IPS DF 6.9 (cell line): ENCODE data around the gene SPRED3.
"Not testable (repeated sequence)": the region's sequence is repeated elsewhere in the genome, so short reads cannot be mapped to it uniquely, and the experiment has no call there.

Source experiments
- DNase-seq: peaks from one replicate; pipeline ENCODE4 v3.0.0-alpha.2; 2013; ENCODE audit warnings: low read depth, low spot score
- H3K27ac ChIP-seq: one replicate; pipeline ENCODE4 v1.5.1; 2013; ENCODE audit warnings: low read length, control low read depth
- H3K27me3 ChIP-seq: 2 replicates; pipeline ENCODE4 v1.6.1; 2013; ENCODE audit warnings: mild to moderate bottlenecking, low read length; ENCODE audit not compliant: control insufficient read depth, insufficient read depth
- H3K36me3 ChIP-seq: 2 replicates; pipeline ENCODE4 v1.6.1; 2013; ENCODE audit warnings: low read length; ENCODE audit not compliant: control insufficient read depth, insufficient read depth
- H3K4me1 ChIP-seq: 2 replicates; pipeline ENCODE4 v1.6.1; 2013; ENCODE audit warnings: low read length; ENCODE audit not compliant: control insufficient read depth, insufficient read depth
- H3K4me3 ChIP-seq: 2 replicates; pipeline ENCODE4 v1.5.1; 2013; ENCODE audit warnings: mild to moderate bottlenecking, low read length
- H3K9me3 ChIP-seq: 2 replicates; pipeline ENCODE4 v1.6.1; 2013; ENCODE audit warnings: low read length, inconsistent platforms; ENCODE audit not compliant: control insufficient read depth, insufficient read depth
- WGBS: extraction: QIAGEN DNeasy Blood & Tissue Kit; methylation state at CpG from one replicate; pipeline ENCODE4 v1.1.7; 2013; ENCODE audit warnings: mixed read lengths, missing lambda C conversion rate; ENCODE audit not compliant: insufficient read length, insufficient coverage; 5-methylcytosine and 5-hydroxymethylcytosine counted together

SPRED3 gene, protein sequence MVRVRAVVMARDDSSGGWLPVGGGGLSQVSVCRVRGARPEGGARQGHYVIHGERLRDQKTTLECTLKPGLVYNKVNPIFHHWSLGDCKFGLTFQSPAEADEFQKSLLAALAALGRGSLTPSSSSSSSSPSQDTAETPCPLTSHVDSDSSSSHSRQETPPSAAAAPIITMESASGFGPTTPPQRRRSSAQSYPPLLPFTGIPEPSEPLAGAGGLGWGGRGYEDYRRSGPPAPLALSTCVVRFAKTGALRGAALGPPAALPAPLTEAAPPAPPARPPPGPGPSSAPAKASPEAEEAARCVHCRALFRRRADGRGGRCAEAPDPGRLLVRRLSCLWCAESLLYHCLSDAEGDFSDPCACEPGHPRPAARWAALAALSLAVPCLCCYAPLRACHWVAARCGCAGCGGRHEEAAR

DNA sequence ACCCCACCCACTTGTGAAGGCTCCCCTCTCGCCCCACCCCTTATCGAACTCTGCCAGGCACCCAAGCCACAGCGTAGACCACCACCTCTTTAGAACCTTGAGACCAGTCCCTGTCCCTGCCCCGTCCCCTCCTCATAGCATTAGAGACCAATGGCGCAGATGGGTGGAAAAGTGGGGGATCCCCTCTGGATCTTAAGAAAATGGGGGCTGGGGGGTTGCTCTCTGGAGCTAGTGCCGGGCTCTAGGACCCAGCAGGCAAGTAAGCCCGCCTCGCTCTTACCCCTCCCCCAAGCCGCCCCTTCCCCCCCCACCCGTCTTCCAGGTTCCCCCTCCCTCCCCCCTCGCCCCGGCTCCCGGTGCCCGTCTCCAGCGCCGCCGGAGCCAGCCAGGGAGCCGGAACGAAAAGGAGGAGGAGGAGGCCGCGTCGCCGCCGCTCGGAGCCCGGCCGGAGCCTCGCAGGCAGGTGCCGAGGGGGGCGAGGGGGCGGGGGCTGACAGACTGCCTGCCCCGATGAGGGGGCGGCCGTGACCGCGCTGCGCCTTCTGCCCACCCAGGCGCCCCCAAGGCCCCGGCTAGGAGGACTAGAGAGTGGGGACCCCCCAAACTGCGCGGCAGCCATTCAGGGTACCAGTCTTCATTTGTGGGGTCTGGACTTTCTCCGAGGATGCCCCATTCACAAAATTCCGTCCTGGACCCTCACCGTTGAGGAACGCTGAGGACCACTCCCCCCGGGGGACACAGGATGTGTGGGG is at the start of gene SPRED3:
Gene SPRED3, plus strand, starts transcription at position 349 of the 752 bp plus-strand sequence. CDS start 1,606 bp downstream, outside the sequence.
- no peaks in the 10 kb centered on the region for H3K9me3 ChIP-seq
- H3K36me3 ChIP-seq, result peaks cover 3% of the 10 kb centered on the region; the same call in 1 of the 2 replicates
- H3K4me1 ChIP-seq, result peaks cover 6% of the 10 kb centered on the region; the same call in 1 of the 2 replicates
- no CpG with 5 or more reads among the region's 46 CpGs for WGBS
- H3K4me3 ChIP-seq, result peak within 1 kb of the TSS; percentile 58
- H3K27me3 ChIP-seq, result no peaks in the 10 kb centered on the region
- no peak for DNase-seq
- H3K27ac ChIP-seq, result no peak within 1 kb of the TSS

DNA sequence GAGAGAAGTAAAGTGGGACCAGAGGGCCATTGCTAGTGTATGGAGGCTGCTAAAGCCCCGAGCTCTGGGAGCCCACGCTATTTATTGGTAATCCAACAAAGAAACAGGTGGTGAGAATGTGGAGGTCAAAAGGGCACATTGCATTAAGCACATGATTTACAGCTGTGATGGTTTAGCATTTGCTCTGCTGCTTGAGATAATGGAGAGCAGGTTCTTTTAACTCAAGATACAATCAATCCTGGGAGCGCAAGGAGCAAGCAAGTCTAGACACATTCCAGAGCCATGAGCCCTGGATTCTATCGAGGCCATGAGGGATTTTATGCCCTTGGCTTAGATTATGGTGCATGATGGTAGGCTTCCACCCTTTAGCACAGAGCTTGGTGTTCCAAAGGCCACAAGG is 49.5 kb upstream of the SPRED3 start:
- not testable (repeated sequence) for H3K36me3 ChIP-seq, H3K4me3 ChIP-seq, H3K9me3 ChIP-seq, H3K27me3 ChIP-seq, H3K4me1 ChIP-seq, H3K27ac ChIP-seq, DNase-seq
- WGBS, result no CpG with 5 or more reads among the region's 4 CpGs

DNA sequence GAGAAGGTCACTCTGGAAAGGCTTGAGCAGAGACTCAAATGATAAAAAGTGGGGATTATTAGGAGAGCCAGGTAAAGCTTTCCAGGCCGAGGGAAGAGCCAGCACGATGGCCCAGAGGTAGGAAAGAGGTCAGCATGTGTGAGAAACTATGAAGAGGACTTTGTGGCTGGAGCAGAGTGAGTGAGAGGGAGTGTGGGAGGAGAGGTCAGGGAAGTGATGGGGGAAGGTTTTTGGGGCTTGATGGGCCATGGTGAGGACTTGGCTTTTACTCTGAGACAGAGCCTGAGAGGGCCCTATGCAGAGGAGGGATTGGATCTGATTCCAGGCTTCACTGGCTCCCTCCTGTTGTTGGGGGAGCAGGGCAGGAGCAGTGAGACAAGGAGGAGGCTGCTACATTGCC is 47.6 kb upstream of the SPRED3 start:
- Histone ChIP-seq H3K27me3 (no peaks in the 10 kb centered on the region), H3K9me3 (no peaks in the 10 kb centered on the region), H3K27ac (no peak overlapping the region), H3K4me1 (no peaks in the 10 kb centered on the region), H3K36me3 (no peaks in the 10 kb centered on the region), H3K4me3 (no peak overlapping the region)
- no CpG with 5 or more reads among the region's 2 CpGs for WGBS
- no peak for DNase-seq

DNA sequence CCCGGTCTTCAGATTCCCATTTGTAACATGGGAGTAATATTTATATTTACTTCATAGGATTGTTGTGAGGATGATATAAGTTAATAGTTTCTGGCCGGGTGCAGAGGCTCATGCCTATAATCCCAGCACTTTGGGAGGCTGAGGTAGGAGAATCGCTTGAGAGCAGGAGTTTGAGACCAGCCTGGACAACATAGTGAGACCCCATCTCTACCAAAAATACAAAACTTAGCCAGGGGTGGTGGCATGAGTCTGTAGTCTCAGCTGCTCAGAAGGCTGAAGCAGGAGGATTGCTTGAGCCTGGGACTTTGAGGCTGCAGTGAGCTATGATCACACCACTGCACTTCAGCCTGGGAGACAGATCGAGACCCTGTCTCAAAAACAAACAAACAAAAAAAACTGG is 41.7 kb upstream of the SPRED3 start:
- whole genome bisulfite sequencing, result no CpG with 5 or more reads among the region's 4 CpGs
- H3K36me3 ChIP-seq, result no peaks in the 10 kb centered on the region
- H3K4me3 ChIP-seq, result no peak overlapping the region
- H3K27me3 ChIP-seq, result no peaks in the 10 kb centered on the region
- no peak for DNase-seq
- H3K27ac ChIP-seq, result no peak overlapping the region
- H3K4me1 ChIP-seq, result no peaks in the 10 kb centered on the region
- no peaks in the 10 kb centered on the region for H3K9me3 ChIP-seq

DNA sequence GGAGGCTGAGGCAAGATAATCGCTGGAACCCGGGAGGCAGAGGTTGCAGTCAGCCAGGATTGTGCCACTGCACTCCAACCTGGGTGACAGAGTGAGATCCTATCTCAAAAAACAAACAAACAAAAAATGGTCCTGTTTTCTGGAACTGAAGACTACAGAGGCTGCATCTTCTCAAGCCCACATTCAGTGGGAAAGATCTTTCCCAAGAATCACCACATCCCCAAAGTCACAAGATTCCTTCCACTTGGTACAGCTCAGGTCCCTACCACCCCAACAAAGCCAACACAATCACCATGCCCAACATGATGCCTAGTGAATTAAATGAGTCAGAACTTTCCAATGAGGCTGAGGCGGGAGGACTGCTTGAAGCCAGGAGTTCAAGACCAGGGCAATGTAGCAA is 37.6 kb upstream of the SPRED3 start:
- no CpG with 5 or more reads among the region's 3 CpGs for WGBS

DNA sequence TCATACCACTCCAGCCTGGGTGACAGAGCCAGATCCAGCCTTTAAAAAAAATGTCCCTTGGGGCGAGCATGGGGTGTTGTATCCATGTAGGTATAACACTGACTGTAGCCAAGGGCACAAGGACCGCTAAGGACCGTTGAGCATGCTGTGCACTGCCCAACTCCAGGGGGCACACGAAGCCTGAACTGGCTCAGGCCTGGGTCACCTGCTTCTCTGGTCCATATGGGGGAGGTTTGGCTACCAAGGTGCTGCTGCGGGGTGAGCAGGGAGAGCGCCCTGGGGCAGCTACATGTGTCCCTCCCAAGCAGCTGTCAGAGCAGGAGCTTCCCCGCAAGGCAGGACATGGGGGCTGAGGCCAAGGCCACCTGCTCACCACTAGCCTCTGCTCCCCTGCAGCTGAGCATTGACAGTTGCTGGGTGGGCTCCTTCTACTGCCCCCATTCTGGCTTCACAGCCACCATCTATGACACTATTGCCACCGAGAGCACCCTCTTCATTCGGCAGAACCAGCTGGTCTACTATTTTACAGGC is 36.6 kb upstream of the SPRED3 start:
- H3K9me3 ChIP-seq, result no peaks in the 10 kb centered on the region
- no CpG with 5 or more reads among the region's 9 CpGs for WGBS
- no peak overlapping the region for H3K4me3 ChIP-seq
- H3K27ac ChIP-seq, result no peak overlapping the region
- H3K4me1 ChIP-seq, result no peaks in the 10 kb centered on the region
- no peaks in the 10 kb centered on the region for H3K27me3 ChIP-seq
- no peak for DNase-seq
- H3K36me3 ChIP-seq, result no peaks in the 10 kb centered on the region

More for the DNA sequence above, 37.6 kb upstream of the SPRED3 start:
- no peaks in the 10 kb centered on the region for H3K9me3 ChIP-seq
- no peak for DNase-seq
- no peaks in the 10 kb centered on the region for H3K27me3 ChIP-seq
- no peak overlapping the region for H3K4me3 ChIP-seq
- no peak overlapping the region for H3K27ac ChIP-seq
- no peaks in the 10 kb centered on the region for H3K36me3 ChIP-seq
- no peaks in the 10 kb centered on the region for H3K4me1 ChIP-seq

DNA sequence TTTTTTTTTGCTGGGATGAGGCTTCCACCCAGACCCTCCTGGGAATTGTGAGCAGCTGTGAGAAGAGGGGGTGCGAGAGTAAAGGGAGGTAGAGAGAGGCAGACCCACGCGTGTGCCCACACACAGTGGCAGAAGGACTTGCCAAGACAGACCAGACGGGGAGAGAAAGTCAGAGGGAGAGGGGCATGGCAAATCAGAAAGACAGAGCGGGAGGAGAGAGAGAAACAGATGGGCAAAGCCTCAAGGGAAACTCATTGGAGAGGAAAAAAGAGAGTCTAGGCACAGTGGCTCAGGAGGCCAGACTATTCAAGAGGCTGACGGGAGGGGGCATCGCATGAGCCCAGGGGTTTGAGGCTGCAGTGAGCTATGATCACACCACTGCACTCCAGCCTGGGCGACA is 35.9 kb upstream of the SPRED3 start:
- Histone ChIP-seq H3K36me3 (no peaks in the 10 kb centered on the region), H3K4me1 (no peaks in the 10 kb centered on the region), H3K9me3 (no peaks in the 10 kb centered on the region), H3K27me3 (no peaks in the 10 kb centered on the region), H3K4me3 (no peak overlapping the region), H3K27ac (no peak overlapping the region)
- WGBS, result no CpG with 5 or more reads among the region's 8 CpGs
- DNase-seq, result no peak

DNA sequence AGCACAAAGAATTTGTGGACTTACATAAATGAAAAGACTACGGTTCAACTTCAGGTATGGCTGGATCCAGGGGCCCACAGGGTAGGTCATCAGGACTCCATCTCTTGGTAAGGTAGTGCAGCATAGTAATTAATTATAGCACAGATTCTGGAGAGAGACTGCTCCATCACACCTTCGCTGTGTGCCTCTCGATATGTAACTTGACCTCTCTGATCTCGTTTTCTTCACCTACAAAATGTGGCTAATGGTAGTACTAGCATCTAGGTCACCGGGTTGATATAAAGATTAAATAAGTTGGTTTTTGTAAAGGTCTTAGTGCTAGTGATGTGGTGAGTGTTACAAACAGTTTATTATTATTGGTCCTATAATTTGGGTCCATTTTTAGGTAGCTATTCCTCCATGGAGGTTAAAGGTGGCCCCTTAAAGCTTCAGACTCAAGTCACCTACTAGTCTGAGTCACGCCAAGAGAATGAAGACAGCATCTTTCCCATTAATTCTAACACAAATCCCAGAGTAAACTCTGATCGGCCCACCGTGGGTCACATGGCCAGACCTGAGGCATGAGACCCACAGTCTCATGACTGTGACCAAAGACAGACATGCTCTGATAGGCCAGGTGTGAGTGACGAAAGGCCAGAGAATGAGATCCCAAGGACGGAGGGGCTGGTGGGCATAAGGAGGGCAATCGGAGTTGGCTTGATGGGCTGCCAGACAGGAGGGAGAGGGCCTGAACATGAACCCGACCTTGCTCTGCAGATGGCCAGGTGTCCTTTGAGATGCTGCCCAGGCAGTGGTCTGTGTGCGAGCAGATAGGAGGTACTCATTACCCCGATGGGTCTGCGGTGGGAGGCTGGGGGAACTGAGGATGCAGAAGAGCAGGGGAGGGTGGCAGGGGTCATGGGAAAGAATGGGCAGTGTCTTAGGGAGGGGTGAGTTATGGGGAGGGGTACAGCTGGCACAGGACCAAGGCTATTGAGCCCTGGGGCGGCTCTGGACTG is 32.5 kb upstream of the SPRED3 start:
- WGBS, result no CpG with 5 or more reads among the region's 16 CpGs
- Histone ChIP-seq H3K27me3 (peaks cover 3% of the 10 kb centered on the region; the same call in 1 of the 2 replicates), H3K36me3 (no peaks in the 10 kb centered on the region), H3K27ac (no peak overlapping the region), H3K9me3 (no peaks in the 10 kb centered on the region), H3K4me3 (no peak overlapping the region), H3K4me1 (no peaks in the 10 kb centered on the region; the same call in 1 of the 2 replicates)
- DNase-seq, result no peak

DNA sequence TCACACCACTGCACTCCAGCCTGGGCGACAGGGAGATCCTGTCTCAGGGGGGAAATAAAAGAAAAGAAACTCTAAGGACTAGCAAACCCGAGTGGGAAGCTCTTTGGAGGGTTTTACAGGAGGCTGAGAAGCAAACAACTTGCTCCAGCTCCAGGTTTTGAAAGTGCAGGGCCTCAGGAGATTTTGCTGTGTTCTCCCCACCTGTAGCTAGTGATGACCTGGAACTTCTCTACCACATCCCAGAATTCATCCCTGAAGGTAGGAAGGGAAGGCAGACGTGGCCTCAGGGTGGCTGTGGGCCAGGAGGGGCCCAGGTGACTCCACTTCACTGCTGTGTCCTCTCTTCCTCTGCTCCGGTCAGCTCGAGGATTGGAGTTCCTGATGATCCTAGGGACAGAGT is 30.4 kb upstream of the SPRED3 start:
- Histone ChIP-seq H3K27me3 (peaks cover 3% of the 10 kb centered on the region; the same call in 1 of the 2 replicates), H3K9me3 (no peaks in the 10 kb centered on the region), H3K4me1 (no peaks in the 10 kb centered on the region; the same call in 1 of the 2 replicates), H3K36me3 (no peaks in the 10 kb centered on the region), H3K4me3 (no peak overlapping the region), H3K27ac (no peak overlapping the region)
- DNase-seq, result no peak
- no CpG with 5 or more reads among the region's 5 CpGs for WGBS
